ENCODE measurements around the gene DCTD.

DNA sequence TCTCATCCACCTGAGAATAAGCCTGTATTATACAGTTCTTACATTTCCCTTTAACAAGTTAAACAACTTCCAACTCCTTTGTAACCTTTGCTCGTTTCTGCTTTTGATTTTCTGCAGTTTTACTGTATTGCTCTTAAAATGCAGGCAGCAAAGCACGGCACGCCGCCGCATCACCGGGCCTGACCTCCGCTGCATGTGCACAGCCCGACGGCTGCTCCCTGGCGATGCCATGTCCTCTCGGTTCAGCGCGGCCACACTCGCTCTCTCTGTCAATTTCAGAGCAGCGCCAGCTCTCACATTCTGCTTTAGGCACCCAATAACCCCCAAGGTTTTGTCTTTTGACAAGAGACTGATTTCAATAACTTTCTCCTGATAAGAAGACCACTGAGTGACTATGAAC lies 60.3 kb downstream of the DCTD start:
- TF ChIP-seq CTCF (IDR thresholded peaks at IDR 0.05) (no peak), POLR2AphosphoS5 (IDR thresholded peaks at IDR 0.05) (no peak), POLR2A (IDR thresholded peaks at IDR 0.05) (no peak), EP300 (IDR thresholded peaks at IDR 0.05) (no peak)

All from stomach (tissue), 4 donors.